B cell (primary cell): ENCODE data around the gene HOXD10.

ENCODE experiments used
- CTCF ChIP-seq: fragments of 200-600 bp; IDR thresholded peaks from one replicate; pipeline ENCODE4 v1.8.0; 2022; ENCODE audit warnings: antibody characterized with exemption, mild to moderate bottlenecking
- EZH2 ChIP-seq: IDR thresholded peaks from 2 replicates; pipeline ENCODE4 v1.6.1; 2012; ENCODE audit warnings: borderline replicate concordance, low read depth, mild to moderate bottlenecking, moderate library complexity, low read length; ENCODE audit not compliant: insufficient read depth, poor library complexity, severe bottlenecking

DNA sequence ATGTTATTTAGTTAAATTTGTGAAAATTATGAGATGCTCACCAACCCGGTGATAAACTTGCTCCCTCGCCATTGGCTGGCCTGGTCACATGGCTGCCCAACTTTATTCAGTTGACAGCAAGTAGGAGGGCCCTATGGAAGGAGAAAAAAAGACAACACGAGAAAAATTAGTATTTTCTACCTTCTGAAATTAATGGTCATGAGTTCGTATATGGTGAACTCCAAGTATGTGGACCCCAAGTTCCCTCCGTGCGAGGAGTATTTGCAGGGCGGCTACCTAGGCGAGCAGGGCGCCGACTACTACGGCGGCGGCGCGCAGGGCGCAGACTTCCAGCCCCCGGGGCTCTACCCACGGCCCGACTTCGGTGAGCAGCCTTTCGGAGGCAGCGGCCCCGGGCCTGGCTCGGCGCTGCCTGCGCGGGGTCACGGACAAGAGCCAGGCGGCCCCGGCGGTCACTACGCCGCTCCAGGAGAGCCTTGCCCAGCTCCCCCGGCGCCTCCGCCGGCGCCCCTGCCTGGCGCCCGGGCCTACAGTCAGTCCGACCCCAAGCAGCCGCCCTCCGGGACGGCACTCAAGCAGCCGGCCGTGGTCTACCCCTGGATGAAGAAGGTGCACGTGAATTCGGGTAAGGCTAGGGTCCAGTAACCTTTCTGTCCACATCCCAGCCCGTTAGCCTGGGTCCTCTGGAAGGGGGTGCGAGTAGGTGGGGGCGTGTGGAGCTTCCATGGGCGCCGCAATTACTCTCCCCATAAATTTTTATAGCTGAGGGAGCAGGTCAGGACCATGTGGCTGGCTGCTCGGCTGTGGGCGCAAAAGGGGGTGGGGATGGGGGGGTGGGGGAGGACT lies 35.1 kb downstream of the HOXD10 start, which contains the start of gene HOXD4:
- TF ChIP-seq CTCF (no peak), EZH2 (no peak)
